HepG2 (cell line): Measurements from ENCODE around the gene TMEM204.

Experiments
- ATAD3A ChIP-seq: sonication (generic); formaldehyde crosslinking; IDR thresholded peaks from 2 replicates; pipeline ENCODE4 v1.4.0; 2020; ENCODE audit warnings: missing genetic modification reagents
- ESRRA ChIP-seq: sonication (generic); formaldehyde crosslinking; IDR thresholded peaks from 2 replicates; pipeline ENCODE4 v1.5.1; 2020; ENCODE audit warnings: mild to moderate bottlenecking, low read depth, missing genetic modification reagents
- FOSL2 ChIP-seq: sonication (generic); formaldehyde crosslinking; IDR thresholded peaks from 2 replicates; pipeline ENCODE4 v1.4.0; 2020; ENCODE audit warnings: missing genetic modification reagents
- HDAC2 ChIP-seq: sonication (generic); formaldehyde crosslinking; IDR thresholded peaks from 2 replicates; pipeline ENCODE4 v1.4.0; 2020; ENCODE audit warnings: missing genetic modification reagents
- NR2F2 ChIP-seq: IDR thresholded peaks from 2 replicates; pipeline ENCODE4 v1.6.1; 2012; ENCODE audit warnings: low read depth, inconsistent platforms, borderline replicate concordance
- RNF2 ChIP-seq: fragments of 450-650 bp; conservative IDR thresholded peaks from 2 replicates; pipeline ENCODE4 v1.6.1; 2016; ENCODE audit warnings: low read depth
- U2AF2 ChIP-seq: fragments of 200-400 bp; formaldehyde crosslinking; IDR thresholded peaks from 2 replicates; pipeline ENCODE4 v1.6.1; 2017; ENCODE audit warnings: low read depth, mild to moderate bottlenecking, low read length
- ZNF432 ChIP-seq: sonication (generic); formaldehyde crosslinking; IDR thresholded peaks from 2 replicates; pipeline ENCODE4 v1.5.0; 2020; ENCODE audit warnings: missing genetic modification reagents, mild to moderate bottlenecking, borderline replicate concordance
- ZNF773 ChIP-seq: sonication (generic); formaldehyde crosslinking; IDR thresholded peaks from 2 replicates; pipeline ENCODE4 v1.4.0; 2020; ENCODE audit warnings: missing genetic modification reagents, borderline replicate concordance
- ZNF781 ChIP-seq: sonication (generic); formaldehyde crosslinking; IDR thresholded peaks from 2 replicates; pipeline ENCODE4 v1.5.1; 2020; ENCODE audit warnings: borderline replicate concordance, mild to moderate bottlenecking, missing genetic modification reagents; ENCODE audit errors: not compliant biosample characterization
- TF ChIP-seq, protein P1 (sequence below): IDR thresholded peaks from 2 replicates; pipeline ENCODE4 v1.6.1; 2012; ENCODE audit warnings: inconsistent platforms
- TF ChIP-seq, protein P2 (sequence below): sonication (generic); formaldehyde crosslinking; IDR thresholded peaks from 2 replicates; pipeline ENCODE4 v1.4.0; 2020; ENCODE audit warnings: missing genetic modification reagents
- TF ChIP-seq, protein P3 (sequence below): IDR thresholded peaks from 2 replicates; pipeline ENCODE4 v1.6.1; 2016
- TF ChIP-seq, protein P4 (sequence below): sonication (generic); formaldehyde crosslinking; IDR thresholded peaks from 2 replicates; pipeline ENCODE4 v1.5.0; 2020; ENCODE audit warnings: mild to moderate bottlenecking, missing genetic modification reagents, moderate library complexity

DNA sequence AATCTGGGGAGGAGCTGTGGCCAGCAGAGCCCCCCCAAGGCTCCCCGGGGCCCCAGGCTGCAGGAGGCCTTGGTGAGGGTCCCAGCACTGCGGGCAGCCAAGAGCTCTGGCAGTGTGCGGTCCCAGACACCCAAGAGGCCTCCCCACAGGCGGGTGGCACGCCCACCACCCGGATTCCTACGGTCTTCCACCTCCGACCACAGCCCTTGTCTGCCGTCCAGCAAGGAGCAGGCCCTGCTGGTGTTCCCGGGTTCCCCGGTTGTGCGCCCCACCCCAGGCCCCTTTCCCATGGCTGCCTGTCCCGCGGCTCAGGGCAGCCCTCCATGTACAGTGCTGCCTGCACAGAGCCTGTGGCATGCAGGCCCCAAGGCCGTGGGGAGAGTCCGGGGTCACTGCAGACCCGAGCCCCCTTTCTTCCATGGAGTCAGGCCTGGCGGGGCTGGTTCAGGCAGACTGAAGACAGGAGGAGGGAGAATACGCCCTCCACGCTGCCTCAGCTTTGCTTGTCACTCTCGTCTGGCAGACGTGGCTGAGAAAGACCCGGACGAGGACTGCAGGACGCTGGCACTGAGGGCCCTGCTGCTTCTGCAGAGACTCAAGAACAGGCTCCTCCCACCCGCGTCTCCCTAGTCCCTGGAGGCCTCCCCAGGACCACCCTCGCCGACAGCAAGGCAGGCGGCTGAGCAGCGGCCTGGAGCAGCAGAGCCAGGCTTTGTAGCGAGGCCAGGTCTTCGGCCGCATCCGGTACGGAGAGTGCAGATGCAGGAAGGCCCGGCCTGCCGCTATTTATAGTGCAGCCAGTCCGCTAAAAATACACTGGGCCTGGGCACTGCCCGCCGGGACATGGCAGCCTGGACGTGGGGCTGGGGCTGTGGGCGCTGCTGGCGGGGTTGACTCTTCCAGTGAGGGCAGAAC is 23.9 kb upstream of the TMEM204 start:
- TF ChIP-seq, protein P1, sequence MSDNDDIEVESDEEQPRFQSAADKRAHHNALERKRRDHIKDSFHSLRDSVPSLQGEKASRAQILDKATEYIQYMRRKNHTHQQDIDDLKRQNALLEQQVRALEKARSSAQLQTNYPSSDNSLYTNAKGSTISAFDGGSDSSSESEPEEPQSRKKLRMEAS, result no peak
- TF ChIP-seq ZNF432 (no peak), ZNF781 (CRISPR knock-in tag) (no peak), U2AF2 (no peak), FOSL2 (CRISPR knock-in tag) (no peak), ZNF773 (no peak), NR2F2 (no peak), HDAC2 (CRISPR knock-in tag) (no peak), RNF2 (no peak), ESRRA (CRISPR knock-in tag) (no peak), ATAD3A (CRISPR knock-in tag) (no peak)
- TF ChIP-seq, protein P2, sequence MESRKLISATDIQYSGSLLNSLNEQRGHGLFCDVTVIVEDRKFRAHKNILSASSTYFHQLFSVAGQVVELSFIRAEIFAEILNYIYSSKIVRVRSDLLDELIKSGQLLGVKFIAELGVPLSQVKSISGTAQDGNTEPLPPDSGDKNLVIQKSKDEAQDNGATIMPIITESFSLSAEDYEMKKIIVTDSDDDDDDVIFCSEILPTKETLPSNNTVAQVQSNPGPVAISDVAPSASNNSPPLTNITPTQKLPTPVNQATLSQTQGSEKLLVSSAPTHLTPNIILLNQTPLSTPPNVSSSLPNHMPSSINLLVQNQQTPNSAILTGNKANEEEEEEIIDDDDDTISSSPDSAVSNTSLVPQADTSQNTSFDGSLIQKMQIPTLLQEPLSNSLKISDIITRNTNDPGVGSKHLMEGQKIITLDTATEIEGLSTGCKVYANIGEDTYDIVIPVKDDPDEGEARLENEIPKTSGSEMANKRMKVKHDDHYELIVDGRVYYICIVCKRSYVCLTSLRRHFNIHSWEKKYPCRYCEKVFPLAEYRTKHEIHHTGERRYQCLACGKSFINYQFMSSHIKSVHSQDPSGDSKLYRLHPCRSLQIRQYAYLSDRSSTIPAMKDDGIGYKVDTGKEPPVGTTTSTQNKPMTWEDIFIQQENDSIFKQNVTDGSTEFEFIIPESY (CRISPR knock-in tag), result no peak
- TF ChIP-seq, protein P3, sequence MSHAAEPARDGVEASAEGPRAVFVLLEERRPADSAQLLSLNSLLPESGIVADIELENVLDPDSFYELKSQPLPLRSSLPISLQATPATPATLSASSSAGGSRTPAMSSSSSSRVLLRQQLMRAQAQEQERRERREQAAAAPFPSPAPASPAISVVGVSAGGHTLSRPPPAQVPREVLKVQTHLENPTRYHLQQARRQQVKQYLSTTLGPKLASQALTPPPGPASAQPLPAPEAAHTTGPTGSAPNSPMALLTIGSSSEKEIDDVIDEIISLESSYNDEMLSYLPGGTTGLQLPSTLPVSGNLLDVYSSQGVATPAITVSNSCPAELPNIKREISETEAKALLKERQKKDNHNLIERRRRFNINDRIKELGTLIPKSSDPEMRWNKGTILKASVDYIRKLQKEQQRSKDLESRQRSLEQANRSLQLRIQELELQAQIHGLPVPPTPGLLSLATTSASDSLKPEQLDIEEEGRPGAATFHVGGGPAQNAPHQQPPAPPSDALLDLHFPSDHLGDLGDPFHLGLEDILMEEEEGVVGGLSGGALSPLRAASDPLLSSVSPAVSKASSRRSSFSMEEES (CRISPR knock-in tag), result no peak
- TF ChIP-seq, protein P4, sequence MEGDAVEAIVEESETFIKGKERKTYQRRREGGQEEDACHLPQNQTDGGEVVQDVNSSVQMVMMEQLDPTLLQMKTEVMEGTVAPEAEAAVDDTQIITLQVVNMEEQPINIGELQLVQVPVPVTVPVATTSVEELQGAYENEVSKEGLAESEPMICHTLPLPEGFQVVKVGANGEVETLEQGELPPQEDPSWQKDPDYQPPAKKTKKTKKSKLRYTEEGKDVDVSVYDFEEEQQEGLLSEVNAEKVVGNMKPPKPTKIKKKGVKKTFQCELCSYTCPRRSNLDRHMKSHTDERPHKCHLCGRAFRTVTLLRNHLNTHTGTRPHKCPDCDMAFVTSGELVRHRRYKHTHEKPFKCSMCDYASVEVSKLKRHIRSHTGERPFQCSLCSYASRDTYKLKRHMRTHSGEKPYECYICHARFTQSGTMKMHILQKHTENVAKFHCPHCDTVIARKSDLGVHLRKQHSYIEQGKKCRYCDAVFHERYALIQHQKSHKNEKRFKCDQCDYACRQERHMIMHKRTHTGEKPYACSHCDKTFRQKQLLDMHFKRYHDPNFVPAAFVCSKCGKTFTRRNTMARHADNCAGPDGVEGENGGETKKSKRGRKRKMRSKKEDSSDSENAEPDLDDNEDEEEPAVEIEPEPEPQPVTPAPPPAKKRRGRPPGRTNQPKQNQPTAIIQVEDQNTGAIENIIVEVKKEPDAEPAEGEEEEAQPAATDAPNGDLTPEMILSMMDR (CRISPR knock-in tag), result no peak
